GM21367 (cell line): Measurements from ENCODE around the gene THBD.

Experiments
- ATAC-seq: cut with Tn5 transposase; IDR thresholded peaks from one replicate; pipeline ENCODE4 v1.9.1; 2021; ENCODE audit not compliant: unreplicated experiment

THBD gene

DNA sequence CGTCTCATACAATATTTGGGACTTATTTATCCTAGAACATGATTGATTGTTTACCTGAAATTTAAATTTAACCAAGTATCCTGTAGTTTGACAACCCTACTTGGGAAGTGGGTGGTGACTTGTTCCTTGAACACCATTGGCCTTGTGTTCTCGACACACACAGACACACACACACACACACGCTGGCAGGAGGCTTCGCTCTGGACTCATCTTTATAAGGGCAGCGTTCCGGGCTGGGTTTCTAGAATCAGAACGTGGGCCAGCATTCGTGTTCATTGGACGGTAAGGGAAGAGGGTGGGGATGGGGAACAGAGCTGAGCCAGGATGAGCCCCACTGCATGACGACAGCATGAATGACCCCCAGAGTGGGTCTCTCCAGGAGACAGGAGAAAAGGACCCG lies 30.5 kb downstream of the THBD start:
- ATAC-seq: no peak

DNA sequence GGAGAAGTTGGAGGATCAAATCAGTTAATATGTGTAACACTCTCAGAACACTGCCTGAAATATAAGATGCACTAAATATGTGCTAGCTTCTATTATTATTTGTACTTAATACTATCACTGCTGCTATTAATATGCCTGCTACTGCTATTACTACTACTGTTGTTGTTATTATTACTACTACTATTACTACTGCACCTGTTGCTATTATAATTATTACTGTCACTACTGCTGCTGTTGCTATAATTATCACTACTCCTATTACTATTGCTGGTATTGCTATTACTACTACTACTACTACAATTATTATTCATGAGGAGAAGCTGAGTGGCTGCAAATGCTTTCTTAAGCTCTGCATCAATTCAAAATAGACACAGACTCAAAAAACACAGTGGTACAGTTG lies 31.0 kb downstream of the THBD start:
- no peak for ATAC-seq

DNA sequence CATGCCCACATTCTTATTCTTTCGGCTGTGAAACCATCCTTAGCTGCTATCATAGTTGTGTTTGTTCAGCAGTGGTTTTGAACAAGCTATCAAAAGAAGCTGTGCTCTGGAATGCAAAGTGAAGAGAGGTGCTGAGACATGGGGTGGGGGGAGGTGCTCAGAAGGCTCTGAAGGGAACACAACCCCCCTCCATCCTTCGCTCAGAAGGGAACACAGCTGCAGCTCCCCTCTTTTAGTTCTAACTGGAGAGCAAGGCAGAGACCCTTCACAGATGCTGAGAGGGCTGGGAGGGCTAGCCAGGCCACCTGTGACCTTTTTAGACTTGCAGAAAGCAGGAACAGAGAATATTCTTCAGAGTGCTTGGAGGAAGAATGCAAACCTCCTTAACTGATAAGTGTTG lies 32.0 kb downstream of the THBD start:
- no peak for ATAC-seq

GRCh38 chr20:23013429-23013828 lies 36.0 kb downstream of the THBD start:
- ATAC-seq: no peak

DNA sequence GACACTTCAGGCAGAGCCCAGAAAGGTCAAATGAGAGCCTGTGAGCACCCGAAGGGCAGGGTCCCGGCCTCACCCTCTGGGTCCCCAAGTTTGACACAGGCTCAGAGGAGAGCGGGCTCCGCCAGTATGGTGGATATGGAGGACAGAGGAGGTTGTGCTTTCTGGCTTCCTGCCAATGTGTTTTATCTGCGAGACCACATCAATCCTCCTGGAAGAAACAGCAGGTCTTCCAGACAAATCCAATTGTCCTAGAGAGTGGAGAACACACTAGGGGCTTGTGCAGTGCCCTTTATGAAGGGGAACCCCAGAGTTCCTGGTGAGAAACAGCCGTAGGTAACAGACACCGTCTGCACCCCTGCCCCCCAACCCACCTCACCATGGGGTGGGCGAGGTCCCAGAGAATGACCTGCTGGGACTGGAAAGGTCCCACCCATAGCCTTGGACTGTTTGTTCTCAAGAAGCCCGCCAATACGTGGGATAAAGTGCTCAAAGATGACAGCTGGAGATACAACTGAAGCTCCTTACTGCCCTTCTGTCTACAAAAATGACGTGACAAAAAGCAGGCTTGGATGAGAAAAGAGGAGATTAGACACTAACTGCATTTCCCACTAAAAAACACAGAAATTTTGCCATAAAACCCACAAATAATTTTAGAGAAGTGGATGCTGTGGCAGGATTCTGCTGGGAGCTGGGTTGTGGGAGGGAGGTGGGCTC lies 38.3 kb downstream of the THBD start:
- ATAC-seq: no peak

- no peak for ATAC-seq
These were observed 39.4 kb downstream of the THBD start for GRCh38 chr20:23010096-23010495.

DNA sequence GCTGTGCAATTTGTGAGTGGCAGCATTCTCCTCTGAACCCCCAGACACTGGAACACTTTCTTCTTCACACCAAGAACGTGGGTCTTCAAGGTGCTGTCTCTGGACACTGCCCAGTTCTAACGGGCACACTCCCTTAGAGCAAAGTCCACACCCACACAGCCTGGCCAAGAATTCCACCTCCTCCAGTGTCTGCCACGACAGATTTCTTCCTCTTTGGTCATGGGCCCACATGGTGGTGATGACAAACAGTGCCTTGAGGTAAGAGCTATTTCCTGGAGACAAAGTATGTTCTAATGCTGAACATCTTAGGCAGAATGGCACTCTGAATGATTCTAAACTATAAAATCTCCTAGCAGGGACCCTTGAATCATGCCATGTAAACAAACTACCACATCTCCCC lies 39.8 kb downstream of the THBD start:
- no peak for ATAC-seq

GRCh38 chr20:23008667-23009066 lies 40.8 kb downstream of the THBD start:
- ATAC-seq: no peak

- ATAC-seq: no peak
These were observed 41.4 kb downstream of the THBD start for GRCh38 chr20:23007886-23008655.

GRCh38 chr20:23007462-23007861 lies 42.0 kb downstream of the THBD start:
- ATAC-seq: no peak

DNA sequence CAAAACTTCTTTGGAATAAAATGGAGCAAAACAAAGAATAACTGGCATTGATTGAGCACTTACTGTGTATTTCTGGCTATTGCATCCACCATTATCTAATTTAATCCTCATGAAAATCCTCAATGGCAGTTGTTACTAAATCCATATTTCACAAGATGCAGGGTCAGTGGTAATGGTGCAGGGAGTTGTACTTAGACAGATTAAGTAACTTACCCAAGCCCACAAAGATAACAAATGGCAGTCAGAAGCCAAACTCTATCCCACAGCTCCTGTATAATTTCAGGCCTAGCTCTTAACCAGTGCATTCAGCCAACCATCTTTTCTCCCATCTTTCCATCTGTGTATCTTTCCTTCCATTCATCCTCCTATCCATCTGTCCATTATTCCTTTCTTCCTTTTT lies 43.7 kb downstream of the THBD start:
- ATAC-seq: no peak

GRCh38 chr20:23003881-23004460 lies 45.5 kb downstream of the THBD start:
- no peak for ATAC-seq

DNA sequence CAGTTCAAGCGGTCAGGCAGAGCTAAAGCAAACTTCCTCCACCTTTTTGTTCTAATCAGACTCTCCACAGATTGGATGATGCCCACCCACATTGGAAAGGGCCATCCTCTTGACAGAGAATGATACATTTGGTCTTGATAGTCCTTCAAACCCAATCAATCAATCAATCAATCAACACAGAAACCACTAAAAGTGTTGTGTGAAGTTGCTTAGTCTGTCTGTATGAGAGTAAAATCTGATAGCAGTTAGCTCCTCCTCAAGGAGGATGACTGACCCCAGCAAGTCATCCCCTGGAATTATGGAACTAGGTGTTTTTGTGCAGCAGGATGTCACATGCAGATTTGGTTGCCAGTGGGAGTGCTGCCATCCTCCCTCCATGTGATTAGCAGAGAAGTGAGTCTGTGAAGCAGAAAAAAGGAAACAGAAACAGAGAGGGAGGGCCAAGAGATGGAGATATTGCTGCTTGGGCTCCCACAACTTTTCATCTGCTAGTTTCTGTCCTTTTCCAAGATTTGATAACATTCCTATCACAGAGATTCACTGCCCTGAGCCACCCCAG lies 46.3 kb downstream of the THBD start:
- ATAC-seq: no peak

GRCh38 chr20:23002276-23002675 lies 47.2 kb downstream of the THBD start:
- no peak for ATAC-seq

DNA sequence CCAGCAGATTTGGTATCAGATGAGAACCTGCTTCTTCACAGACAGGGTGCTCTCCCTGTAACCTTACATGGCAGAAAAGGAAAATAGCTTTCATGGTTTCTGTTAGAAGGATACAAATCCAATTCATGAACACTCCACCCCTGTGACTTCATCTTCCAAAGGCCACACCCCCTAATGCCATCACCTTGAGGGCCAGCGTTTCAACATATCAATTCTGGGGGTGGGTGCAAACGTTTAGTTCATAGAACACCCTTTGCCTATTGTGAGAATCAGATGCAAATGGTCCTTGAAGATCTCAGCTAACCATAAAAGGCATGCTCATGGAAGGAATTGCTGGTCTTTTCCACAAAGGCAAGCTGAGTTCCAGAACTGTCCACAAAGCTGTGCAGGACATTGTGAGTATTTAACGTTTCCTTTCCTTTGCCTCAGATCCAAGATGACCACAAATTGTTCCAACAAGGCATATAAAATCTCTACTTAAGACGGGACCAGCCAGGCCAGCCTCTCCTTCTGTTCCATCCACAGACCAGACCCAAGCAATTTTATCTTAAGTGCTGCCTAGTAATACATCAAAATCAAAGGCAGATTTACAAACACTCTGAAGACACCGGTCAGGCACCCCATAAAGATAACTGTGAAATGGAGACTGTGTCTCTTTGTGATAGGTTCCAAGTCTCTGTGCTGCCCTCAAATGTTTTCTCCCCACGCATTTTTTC lies 49.1 kb downstream of the THBD start:
- no peak for ATAC-seq

DNA sequence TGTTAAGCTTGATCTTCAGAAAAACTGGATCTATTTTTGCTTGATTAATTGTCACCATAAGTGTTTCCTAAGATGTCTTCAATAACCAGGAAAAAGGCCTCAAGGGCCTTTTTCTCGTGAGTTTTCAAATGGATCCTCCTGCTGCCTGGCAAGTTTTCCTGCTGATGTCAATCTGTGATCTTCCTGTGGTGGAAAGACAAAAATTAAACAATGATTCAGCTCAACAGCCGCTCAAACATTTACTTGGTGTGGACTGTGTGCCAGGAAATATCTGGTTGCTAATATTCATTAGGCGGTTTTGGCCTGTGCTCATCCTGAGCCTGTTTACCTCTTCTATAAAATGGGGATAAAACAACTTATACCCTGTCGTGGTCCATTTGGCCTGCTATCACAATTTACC lies 49.7 kb downstream of the THBD start:
- no peak for ATAC-seq

DNA sequence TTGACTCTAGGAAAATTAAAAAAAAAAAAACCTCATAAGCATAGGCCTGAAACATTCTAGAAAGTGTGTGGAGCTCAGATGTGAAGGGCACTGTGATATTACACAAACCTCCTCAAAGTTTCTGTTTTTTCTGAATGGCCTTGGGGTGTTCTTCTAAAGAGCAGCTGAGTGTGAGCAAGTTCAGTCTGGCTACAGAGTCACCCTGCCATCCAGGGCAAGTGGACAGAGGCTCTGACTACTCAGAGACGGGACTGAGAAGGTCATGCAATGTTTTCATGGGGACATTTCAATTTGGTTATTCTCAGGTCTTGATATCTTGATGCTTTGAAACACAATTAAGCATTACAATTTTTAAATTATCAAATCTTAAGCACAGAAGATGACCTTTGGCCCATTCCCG lies 51.0 kb downstream of the THBD start:
- no peak for ATAC-seq

DNA sequence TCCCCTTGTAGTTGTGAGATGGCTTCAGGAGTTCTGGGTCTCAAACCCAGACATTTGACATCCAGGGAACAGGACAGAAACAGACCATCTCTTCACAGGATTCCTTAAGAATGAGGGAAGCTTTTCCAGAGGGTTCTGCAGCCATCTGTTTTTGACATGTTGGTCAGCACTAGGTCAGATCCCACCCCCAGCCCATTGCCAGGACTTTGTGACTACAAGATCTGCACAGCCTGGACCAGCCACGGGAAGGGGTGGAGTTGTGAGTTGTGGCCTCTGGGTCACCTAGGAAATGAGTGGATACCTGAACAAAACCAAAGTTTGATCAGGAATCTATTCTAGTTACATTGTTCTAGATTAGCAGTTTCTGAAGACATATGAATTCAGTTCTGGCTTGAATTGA lies 53.5 kb downstream of the THBD start:
- ATAC-seq: no peak
